ENCODE measurements around the gene PUS7L. TPM values are rescaled to one million over a fixed set of nuclear protein-coding genes. Genes with fewer than 3 reads are reported as not detected.

The PUS7L gene
- 5.9 TPM for total RNA-seq
- long read RNA-seq, partial matches to known transcripts: 1 of 1 reads
- long read RNA-seq, other reads (novel, unspliced or antisense): 0 of 1 reads

- DNase-seq (ENCODE audit: low spot score): peak; percentile 98
- intact Hi-C loops (cut with DNase I): loop anchor here (2.0 kb wide), 1 partner anchor 48 kb away; the partner anchor contains the start of gene TWF1
Observed at GRCh38 chr12:43758728-43759563, at the start of gene PUS7L, which contains the start of gene IRAK4. TSS of gene PUS7L (minus strand) at chr12:43758790. CDS start at chr12:43755245, 3,545 bp downstream. TSS of gene IRAK4 (plus strand) at chr12:43758951. CDS start at chr12:43768112, 9,161 bp downstream.

- DNase-seq (ENCODE audit: low spot score): no peak
- intact Hi-C loops (cut with DNase I): loop anchor here (2.0 kb wide), 1 partner anchor 49 kb away; the partner anchor contains the start of genes IRAK4 and PUS7L
Observed at GRCh38 chr12:43807386-43807785, 48.8 kb upstream of the PUS7L start.

GRCh38 chr12:43806737-43807072 lies 48.1 kb upstream of the PUS7L start:
- intact Hi-C loops (cut with DNase I): loop anchor here (1.0 to 2.0 kb wide), 2 partner anchors 30 to 48 kb away; partner anchors contain the start of genes IRAK4, PUS7L and TMEM117
- DNase-seq (ENCODE audit: low spot score): no peak

- intact Hi-C loops (cut with DNase I): loop anchor here (1.0 to 2.0 kb wide), 2 partner anchors 30 to 47 kb away; partner anchors contain the start of genes IRAK4, PUS7L and TMEM117
Observed at GRCh38 chr12:43805860-43806736, 47.5 kb upstream of the PUS7L start, which contains the start of gene TWF1. TSS of gene TWF1 (minus strand) at chr12:43806317. CDS start at chr12:43806245, 72 bp downstream.

GRCh38 chr12:43805149-43805859 lies 46.7 kb upstream of the PUS7L start:
- no peak for DNase-seq (ENCODE audit: low spot score)
- intact Hi-C loops (cut with DNase I): no loop called here

More at GRCh38 chr12:43805860-43806736, 47.5 kb upstream of the PUS7L start, which contains the start of gene TWF1:
- peak; percentile 95 for DNase-seq (ENCODE audit: low spot score)

- intact Hi-C loops (cut with DNase I): no loop called here
- DNase-seq (ENCODE audit: low spot score): no peak
Observed at GRCh38 chr12:43797561-43798217, 39.1 kb upstream of the PUS7L start.

GRCh38 chr12:43795716-43796280 lies 37.2 kb upstream of the PUS7L start:
- intact Hi-C loops (cut with DNase I): no loop called here
- no peak for DNase-seq (ENCODE audit: low spot score)

GRCh38 chr12:43789941-43790340 lies 31.4 kb upstream of the PUS7L start:
- intact Hi-C loops (cut with DNase I): no loop called here
- no peak for DNase-seq (ENCODE audit: low spot score)

- DNase-seq (ENCODE audit: low spot score): no peak
- intact Hi-C loops (cut with DNase I): no loop called here
Observed at GRCh38 chr12:43786899-43787693, 28.5 kb upstream of the PUS7L start.

GRCh38 chr12:43776498-43776897 lies 17.9 kb upstream of the PUS7L start:
- DNase-seq (ENCODE audit: low spot score): no peak
- intact Hi-C loops (cut with DNase I): loop anchor here (10.0 kb wide), 1 partner anchor 108 kb away; no protein-coding TSS in a partner anchor

- no peak for DNase-seq (ENCODE audit: low spot score)
- intact Hi-C loops (cut with DNase I): no loop called here
Observed at GRCh38 chr12:43766291-43766690, 7.7 kb upstream of the PUS7L start.

GRCh38 chr12:43764528-43764927 lies 5.9 kb upstream of the PUS7L start:
- intact Hi-C loops (cut with DNase I): no loop called here
- DNase-seq (ENCODE audit: low spot score): no peak

- DNase-seq (ENCODE audit: low spot score): no peak
- intact Hi-C loops (cut with DNase I): no loop called here
Observed at GRCh38 chr12:43763769-43764168, 5.2 kb upstream of the PUS7L start.

- no peak for DNase-seq (ENCODE audit: low spot score)
- intact Hi-C loops (cut with DNase I): no loop called here
Observed at GRCh38 chr12:43762596-43762995, 4.0 kb upstream of the PUS7L start.

- no peak for DNase-seq (ENCODE audit: low spot score)
- intact Hi-C loops (cut with DNase I): no loop called here
Observed at GRCh38 chr12:43761500-43761899, 2.9 kb upstream of the PUS7L start.

- DNase-seq (ENCODE audit: low spot score): no peak
- intact Hi-C loops (cut with DNase I): no loop called here
Observed at GRCh38 chr12:43760396-43760795, 1.8 kb upstream of the PUS7L start.

- peak; percentile 74 for DNase-seq (ENCODE audit: low spot score)
- intact Hi-C loops (cut with DNase I): loop anchor here (2.0 kb wide), 1 partner anchor 49 kb away; the partner anchor contains the start of gene TWF1
Observed at GRCh38 chr12:43758247-43758727, 303 bp downstream of the PUS7L start.

Data from cardiac septum (tissue), 1 donor.